DLD1 (cell line): ENCODE results near the gene AK6.
"Not testable (repeated sequence)": the region's sequence is repeated elsewhere in the genome, so short reads cannot be mapped to it uniquely, and the experiment has no call there.

Source experiments
- in situ Hi-C: cut with HindIII; loops from 2 replicates; pipeline ENCODE4 v1.10.0; 2017; ENCODE audit warnings: low sequenced_read_pairs

AK6 gene

DNA sequence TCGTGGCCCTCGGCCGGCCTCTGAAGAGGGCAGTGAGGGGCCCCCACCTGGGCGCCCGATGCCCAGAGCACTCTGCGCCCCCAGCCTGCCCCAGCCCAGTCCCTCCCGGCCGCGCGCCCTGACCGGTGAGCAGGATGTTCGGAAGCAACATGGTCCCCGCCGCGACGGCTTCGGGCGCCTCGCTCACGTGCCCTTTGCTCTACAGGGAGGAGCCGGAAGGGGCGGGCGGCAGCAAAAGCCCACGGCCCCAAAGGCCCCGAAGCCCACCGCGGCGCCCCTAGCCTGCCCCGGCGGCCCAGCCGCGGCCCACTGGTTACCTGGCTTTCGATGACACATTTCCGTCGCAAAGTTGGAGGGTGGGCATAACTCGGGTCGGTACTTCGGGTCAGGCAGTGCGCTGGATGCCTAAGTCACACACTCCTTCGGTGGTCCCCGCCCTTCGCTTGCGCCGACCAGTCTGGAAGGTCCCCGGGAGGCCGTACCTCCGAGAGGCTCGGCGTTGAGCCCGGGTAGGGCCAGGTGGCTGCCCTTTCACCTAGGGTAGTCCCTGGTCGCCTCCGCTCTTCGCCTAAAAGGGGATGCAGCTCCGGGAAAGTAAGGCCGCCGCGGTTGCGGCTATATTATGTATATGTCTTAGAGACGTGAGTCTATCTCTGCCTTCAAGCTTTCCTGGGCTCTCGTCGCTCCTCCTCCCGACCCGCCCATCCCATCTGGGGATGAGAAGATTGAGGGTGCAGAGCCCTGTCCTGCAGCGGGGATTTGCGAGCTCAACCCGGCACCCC, at the start of gene AK6, which contains the start of the genes RAD17 and TAF9:
Gene AK6, minus strand, starts transcription at position 181 of the 782 bp plus-strand sequence. Its CDS starts 30 bp downstream, at position 151.
Gene RAD17, plus strand, starts transcription at position 479 of the 782 bp plus-strand sequence. CDS start 2,391 bp downstream, outside the sequence.
Gene TAF9, minus strand, starts transcription at position 181 of the 782 bp plus-strand sequence. CDS start 3,783 bp downstream, outside the sequence.
- in situ Hi-C loops: no loop called here

DNA sequence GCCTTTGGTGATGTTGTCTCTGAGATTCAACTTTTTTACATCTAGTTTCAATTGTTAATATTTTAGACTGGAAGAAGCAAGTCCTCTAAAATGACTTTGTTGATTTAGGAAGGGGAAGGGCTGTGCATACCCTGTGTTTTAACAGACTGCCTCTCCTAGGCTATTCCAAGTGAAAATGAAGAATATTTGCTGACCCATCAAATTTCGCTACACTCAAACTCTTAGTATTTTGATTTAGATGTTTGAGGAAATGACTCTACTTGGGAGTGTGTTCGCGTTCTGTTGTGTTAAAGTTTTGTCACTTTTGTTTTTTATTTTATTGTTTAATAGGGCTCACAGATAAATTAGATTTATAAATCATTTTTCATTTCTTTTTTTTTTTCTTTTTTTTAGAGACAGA, 49.2 kb upstream of the AK6 start:
- in situ Hi-C loops: no loop called here

DNA sequence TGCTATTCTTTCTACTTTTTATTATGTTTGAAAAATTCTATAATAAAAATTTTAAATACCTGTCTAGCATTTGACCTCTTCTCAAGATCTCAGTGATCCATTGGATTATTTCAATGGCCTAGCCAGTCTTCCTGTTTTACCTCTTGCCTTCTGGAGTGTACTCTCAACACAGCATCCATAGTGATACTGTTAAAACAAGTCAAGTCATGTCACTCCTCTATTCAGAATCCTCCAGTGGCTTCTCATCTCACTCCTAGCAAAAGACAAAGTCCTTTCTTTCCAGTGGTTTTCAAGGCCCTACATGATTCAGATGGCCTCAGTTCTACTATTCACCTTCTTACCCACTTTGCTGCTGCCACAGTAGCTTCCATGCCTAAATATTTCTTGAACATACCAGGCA, 47.4 kb upstream of the AK6 start:
- in situ Hi-C loops: no loop called here

DNA sequence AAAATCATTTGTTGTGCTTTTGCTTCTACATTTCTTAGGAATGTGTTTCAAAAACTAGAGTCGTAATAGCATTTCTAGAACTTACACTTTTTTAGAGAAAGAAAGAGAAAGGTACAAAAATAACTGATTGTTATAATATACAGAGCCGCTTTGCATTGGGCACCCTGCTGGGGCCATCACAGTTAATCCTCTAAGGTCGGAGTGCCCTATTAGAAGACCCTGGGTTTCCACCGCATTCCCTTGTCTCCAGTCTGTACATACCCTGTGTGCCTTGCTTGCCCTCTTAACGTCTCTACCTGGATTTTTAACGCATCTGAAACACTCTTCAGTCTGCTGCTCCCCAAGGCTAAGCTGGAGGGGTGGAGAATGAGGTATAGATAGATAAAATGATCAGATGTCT, 46.9 kb upstream of the AK6 start:
- in situ Hi-C loops: no loop called here

DNA sequence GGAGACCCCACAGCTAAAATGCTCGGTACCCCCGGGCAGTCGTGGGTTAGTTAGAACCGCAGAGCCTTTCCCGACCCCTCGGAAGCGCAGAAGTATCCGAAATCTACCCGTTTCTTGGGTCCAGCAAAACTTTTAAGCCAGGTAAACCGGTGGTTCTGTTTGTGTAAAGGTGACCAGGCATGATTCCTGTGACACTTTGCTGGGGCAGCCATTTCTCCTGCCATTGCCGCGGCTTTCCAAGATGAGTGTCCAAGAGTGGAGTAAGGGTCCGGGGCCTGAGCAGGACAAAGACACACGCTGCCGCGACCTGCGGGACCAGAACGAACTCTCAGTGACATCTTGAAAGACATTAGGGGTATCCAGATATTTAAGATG, 46.3 kb upstream of the AK6 start:
- in situ Hi-C loops: no loop called here

DNA sequence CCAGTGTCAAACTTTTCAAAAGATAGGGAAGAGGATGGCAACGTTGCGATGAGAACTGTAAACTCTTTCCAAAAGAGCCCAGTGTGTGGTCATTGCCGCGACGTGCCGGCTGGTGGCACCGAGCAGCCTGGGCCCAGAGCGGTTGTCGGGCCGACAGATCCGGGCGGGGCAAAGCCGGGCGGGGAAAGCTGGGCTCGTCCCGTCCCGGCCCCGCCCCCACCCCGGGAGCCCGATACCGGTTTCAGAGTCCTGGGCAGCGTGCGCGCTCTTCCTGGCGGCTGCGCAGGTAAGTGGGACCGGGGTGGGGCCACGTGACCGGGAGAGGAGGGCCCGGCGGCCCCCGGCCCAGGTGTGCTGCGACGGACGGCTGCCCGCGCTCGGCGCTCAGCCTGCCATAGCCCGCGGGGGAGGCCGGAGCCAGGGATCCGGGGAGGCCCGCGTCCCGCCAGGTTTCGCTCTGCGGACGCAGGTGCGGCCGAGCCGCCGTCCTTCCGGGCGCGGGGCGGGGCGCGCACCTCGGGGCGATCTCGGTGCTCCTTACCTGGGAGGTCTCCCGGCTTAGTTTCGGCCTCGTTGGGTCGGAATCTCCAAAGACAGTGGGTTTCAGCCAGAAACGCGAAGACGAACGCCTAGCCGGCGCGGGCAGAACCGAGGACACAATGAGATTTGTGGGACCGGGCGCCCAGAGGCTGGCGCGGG, 45.7 kb upstream of the AK6 start, which contains the start of gene MARVELD2:
Gene MARVELD2, plus strand, starts transcription at position 232 of the 699 bp plus-strand sequence. CDS start 4,270 bp downstream, outside the sequence.
- in situ Hi-C loops: no loop called here

DNA sequence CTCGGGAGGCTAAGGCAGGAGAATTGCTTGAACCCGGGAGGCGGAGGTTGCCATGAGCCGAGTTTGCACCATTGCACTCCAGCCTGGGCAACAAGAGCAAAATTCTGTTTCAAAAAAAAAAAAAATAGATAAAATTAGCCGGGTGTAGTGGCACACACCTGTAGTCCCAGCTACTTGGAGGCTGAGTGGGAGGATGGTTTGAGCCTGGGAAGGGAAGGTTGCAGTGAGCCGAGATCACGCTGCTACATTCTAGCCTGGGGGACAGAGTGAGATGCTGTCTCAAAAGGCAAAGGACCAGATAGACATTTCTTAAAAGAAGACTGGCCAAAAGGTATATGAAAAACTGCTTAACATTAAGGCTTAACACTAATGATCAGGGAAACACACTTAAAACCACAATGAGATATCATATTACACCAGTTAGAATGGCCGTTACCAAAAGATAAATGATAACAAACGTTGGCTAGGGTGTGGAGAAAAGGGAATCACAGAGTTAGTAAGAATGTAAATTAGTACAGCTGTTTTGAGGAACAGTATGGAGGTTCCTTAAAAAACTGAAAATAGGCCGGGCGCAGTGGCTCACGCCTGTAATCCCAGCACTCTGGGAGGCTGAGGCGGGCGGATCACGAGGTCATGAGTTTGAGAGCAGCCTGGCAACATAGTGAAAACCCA, 35.5 kb upstream of the AK6 start:
- in situ Hi-C loops: no loop called here

DNA sequence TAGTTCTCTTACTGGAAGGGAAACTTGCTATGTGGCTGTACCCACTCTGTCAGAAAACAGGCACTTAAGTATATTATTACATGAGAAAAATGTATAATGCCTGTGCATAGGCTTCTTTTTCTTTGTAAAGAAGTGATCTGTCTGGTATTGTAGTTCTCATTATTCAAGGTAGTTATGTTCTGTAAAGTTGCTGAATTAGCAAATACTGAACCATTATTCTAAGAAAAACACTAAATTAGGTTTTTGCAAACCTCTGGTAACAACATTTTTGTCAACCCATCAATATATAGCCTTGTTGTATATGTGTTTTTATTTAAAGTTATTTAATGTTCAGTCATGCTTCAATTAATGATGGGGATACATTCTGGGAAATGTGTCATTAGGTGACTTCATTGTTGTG, 9.1 kb upstream of the AK6 start:
- in situ Hi-C loops: no loop called here

DNA sequence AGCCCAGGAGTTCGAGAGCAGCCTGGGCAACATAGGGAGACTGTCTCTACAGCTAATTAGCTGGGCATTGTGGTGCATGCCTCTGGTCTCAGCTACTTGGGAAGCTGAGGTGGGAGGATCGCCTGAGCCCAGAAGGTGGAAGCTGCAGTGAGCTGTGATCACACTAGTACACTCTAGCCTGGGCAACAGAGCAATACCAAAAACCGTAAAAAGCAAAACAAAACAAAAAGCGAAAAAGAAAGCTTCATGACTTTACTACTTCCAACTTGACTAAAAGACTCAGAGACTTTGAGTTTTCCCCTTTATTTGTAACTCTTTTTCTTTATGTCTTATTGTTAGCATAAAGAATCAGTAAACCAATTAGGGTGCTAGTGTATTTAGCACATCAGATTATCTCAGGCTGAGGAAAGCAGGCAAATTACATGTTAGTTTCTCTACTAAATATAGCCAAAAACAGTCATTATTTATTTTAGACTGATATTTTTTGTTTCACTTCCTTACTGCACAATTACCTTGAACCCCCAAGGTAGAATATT, 5.7 kb upstream of the AK6 start:
- in situ Hi-C loops: no loop called here

DNA sequence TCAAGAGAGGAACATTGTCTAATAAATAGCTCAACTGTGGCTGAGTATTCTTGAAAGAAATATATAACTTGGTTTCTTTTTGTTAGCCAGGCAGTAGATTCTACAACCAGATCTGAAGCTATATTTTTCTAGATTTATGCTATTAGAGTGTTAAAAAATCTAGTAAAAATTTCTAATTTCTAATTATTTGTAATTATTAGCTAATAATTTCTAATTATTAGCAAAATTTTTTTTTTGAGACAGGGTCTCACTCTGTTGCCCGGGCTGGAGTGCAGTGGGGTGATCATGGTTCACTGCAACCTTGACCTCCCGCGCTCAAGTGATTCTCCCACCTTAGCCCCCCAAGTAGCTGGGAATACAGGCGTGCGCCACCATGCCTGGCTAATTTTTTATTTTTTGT, 3.1 kb upstream of the AK6 start:
- in situ Hi-C loops: no loop called here

DNA sequence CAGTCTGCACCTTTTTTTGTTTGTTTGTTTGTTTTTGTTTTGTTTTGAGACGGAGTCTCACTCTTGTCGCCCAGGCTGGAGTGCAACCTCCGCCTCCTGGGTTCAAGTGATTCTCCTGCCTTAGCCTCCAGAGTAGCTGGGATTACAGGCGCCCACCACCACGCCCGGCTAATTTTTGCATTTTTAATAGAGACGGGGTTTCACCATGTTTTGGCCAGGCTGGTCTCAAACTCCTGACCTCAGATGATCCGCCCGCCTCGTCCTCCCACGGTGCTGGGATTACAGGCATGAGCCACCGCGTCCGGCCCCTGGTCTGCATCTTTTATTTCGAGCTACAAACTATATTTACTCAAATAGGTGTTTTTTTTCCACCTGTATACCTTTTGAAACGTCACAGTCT, 1.0 kb upstream of the AK6 start:
- in situ Hi-C loops: not testable (repeated sequence)

DNA sequence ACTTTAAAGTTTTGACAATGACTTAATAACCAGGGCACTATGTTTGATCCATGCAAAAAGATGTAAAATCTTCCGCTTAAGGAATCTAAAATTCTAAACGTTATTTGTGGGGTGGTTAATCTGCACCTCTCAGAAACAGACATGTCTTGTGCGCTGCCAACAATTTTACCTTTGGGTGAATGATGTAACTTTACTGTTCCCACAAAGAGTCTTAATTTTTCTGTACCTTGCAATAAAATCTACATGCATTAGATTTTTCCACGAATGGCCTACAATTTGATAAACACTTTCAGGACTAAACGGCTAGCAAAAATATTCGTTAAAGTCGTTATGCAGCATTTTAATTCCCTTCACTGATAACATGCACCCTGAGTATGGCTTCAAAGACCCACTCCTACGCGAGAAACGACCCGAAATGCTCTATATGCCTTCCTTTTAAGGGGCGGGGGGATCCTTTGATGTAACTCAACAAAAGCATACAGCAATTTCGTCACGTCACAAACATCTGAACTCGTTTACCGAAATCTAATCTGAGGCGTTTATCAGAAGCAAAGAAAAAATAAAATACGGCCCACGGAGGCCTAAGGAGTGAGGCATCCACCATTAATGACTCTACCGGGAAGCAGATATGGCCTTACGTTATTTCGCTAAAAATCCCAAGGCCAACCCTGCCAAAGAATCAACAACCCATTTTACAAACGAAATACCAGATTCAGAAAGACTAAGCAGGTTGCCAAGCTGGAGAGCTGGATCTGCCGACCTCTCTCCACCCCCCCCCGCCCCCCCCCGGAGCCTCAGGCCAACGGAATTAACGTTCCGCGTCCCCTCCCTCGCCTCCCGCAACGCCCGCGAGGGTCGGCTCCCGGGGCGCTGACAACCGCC, 621 bp downstream of the AK6 start:
- in situ Hi-C loops: no loop called here

DNA sequence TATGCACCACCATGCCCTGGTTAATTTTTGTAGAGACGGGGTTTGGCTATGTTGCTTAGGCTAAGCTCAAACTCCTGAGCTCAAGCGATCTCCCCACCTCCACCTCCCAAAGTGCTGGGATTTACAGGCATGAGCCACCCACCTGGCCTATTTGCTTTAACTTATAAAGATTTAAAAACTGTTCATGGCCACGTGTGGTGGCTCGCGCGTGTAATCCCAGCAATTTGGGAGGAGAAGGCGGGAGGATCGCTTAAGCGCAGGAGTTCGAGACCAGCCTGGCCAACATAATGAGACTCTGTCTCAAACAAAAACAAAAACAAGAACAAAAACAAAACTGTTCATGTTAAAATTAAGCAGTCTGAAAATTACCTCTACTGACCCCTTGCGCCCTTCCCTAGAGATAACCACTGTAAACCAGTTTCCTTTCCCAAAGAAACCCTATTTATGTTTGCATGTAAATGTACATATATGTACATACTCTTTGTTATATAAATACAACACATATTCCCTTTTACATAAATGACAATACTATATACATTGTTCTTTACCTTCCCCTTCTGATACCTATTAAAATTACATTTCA, 1.5 kb downstream of the AK6 start:
- in situ Hi-C loops: no loop called here

DNA sequence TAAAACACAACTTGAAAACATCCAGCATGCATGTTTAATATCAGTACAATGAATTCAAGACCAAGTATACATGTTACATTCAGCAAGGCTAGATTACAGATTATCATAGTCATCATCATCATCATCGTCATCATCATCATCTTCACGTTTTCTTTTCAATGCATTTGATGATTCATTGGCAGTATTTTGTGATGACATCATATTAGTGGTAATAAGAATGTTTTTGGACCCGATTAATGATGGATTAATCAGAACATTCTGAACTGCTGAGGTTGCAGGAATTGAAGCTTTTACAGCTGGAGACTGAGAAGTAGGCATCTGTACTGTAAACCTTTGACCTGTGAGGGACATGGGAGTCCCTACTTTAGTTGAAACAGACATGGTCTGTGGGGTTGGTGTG, 4.5 kb downstream of the AK6 start:
- in situ Hi-C loops: no loop called here

DNA sequence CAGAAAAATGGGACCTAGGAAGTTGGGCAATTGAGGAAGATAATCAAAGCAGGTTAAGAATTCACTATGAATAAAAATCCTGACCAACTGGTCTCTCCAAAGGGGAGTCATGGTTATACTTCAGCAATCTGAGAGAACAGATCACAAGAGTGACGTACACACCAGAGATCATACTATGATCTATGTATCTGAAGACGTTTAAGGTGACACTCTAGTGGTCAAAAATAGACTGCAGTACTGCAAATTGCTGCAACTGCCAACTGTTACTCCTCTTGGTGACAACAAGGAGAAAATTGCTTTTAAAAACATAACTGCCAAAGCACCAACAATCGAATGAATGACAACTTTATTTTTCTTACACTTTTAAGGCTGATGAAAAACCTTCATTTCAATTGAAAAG, 4.9 kb downstream of the AK6 start:
- in situ Hi-C loops: no loop called here

DNA sequence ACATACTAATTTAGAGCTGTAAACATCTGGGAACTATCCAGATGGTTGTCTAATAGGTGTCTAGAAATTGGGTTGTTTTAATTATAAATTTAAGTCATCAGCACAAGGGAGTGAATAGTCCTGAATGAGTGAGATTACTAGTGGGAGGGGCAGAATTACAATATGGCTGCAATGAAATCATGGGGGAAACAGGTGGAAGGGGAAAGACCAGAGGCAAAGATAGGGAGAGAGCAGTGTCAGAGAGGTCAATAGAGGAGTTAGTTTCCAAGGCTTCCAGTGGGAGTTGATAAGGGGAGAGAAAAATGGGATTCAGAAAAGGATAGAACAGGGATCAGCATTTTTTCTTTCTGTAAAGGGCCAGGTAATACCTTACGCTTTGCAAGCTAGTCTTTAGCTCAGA, 8.9 kb downstream of the AK6 start:
- in situ Hi-C loops: no loop called here

DNA sequence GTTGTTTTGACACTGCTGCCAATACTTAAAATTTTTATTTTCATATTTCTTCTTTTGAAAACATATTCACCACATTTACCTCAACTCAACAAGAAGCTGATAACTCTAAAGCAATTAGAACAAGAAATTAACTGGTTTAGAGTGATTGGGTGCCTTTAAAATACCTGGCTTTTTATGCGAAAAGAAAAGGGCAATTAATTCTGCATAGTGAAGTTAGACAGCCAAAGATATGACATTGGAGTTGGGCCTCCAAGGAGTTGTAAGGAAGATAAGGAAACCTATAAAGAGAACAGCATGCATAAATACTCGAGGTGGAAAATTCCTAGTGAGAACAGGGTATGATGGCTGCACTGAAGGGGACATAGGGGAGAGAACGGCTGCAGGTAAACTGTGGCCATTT, 9.6 kb downstream of the AK6 start:
- in situ Hi-C loops: loop anchor here (10.0 kb wide), 1 partner anchor 105 kb away; no protein-coding TSS in a partner anchor

DNA sequence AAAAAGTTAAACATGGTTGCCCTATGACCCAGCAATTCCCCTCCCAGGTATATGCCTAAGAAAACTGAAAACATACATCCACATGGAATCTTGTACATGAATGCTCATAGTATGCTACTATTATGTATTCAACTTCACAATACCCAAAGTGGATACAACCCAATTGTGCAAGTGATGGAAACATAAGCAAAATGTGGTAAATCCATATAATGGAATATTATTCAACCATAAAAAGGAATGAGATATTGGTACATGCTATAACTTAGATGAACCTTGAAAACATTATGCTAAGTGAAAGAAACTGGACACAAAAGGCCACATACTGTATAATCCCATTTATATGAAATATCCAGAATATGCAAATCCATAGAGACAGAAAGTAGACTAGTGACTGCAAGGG, 18.7 kb downstream of the AK6 start:
- in situ Hi-C loops: loop anchor here (10.0 kb wide), 1 partner anchor 96 kb away; no protein-coding TSS in a partner anchor

DNA sequence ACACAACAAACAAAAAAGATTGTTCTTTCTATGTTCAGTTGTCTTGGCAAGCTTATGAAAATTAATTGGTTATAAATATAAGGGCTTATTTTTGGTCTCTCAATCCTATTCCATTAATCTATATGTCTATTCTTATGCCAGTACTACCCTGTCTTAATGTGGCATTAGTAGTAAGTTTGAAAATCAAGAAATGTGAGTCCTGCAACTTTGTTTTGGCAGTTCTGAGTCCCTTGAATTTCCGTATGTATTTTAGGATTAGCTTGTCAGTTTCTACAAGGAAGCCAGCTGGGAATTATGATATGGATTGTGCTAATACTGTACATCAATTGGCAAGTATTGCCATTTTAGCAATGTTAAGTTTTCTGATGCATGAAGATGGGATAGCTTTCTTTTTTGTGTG, 26.2 kb downstream of the AK6 start:
- in situ Hi-C loops: no loop called here
